Forelimb muscle (tissue), 1 donor: ENCODE data around the gene NREP. TPM values are rescaled to one million over a fixed set of nuclear protein-coding genes. Genes with fewer than 3 reads are reported as not detected.
"Not testable (repeated sequence)": the region's sequence is repeated elsewhere in the genome, so short reads cannot be mapped to it uniquely, and the experiment has no call there.

Experiments used
- DNase-seq: peaks from one replicate; pipeline ENCODE4 v3.0.0-alpha.2; 2013; ENCODE audit warnings: low read depth
- polyA plus RNA-seq: library from polyadenylated mRNA; unstranded; fragments of 120-200 nt; gene quantifications from one replicate; pipeline ENCODE4 v1.2.1, GENCODE V29; 2013; ENCODE audit not compliant: insufficient read length

Gene NREP
- polyA plus RNA-seq, 1 donor, result 305 TPM

- no peak for DNase-seq
These were observed 17.6 kb downstream of the NREP start for GRCh38 chr5:111739416-111739815.

- DNase-seq, result no peak
These were observed 18.9 kb downstream of the NREP start for GRCh38 chr5:111738118-111738517.

GRCh38 chr5:111737716-111738115 lies 19.3 kb downstream of the NREP start:
- no peak for DNase-seq

- DNase-seq, result no peak
These were observed 21.3 kb downstream of the NREP start for GRCh38 chr5:111735583-111736270.

GRCh38 chr5:111734597-111734996 lies 22.4 kb downstream of the NREP start:
- no peak for DNase-seq

GRCh38 chr5:111734013-111734412 lies 23.0 kb downstream of the NREP start:
- no peak for DNase-seq

GRCh38 chr5:111733571-111733970 lies 23.4 kb downstream of the NREP start:
- no peak for DNase-seq

GRCh38 chr5:111731638-111732037 lies 25.4 kb downstream of the NREP start:
- no peak for DNase-seq

GRCh38 chr5:111730659-111731382 lies 26.2 kb downstream of the NREP start:
- DNase-seq, result no peak

- DNase-seq, result no peak
These were observed 28.1 kb downstream of the NREP start for GRCh38 chr5:111728941-111729340.

- DNase-seq, result no peak
These were observed 30.0 kb downstream of the NREP start for GRCh38 chr5:111726986-111727385.

- DNase-seq, result no peak
These were observed 34.9 kb downstream of the NREP start for GRCh38 chr5:111722140-111722539.

GRCh38 chr5:111720333-111720890 lies 36.6 kb downstream of the NREP start:
- DNase-seq, result no peak

- no peak for DNase-seq
These were observed 37.2 kb downstream of the NREP start for GRCh38 chr5:111719773-111720172.

GRCh38 chr5:111716789-111717188 lies 40.2 kb downstream of the NREP start:
- not testable (repeated sequence) for DNase-seq

GRCh38 chr5:111707630-111708164 lies 49.3 kb downstream of the NREP start:
- no peak for DNase-seq

GRCh38 chr5:111706345-111706744 lies 50.6 kb downstream of the NREP start:
- DNase-seq, result no peak

- DNase-seq, result no peak
These were observed 52.4 kb downstream of the NREP start for GRCh38 chr5:111704452-111705085.

GRCh38 chr5:111703662-111704061 lies 53.3 kb downstream of the NREP start:
- DNase-seq, result no peak

GRCh38 chr5:111699976-111700375 lies 57.0 kb downstream of the NREP start:
- no peak for DNase-seq

- DNase-seq, result no peak
These were observed 57.7 kb downstream of the NREP start for GRCh38 chr5:111699324-111699723.
